HCEC 1CT (cell line): Measurements from ENCODE around the gene MRPS7.

Source experiments
- DNase-seq: peaks from one replicate; pipeline ENCODE4 v3.0.0-alpha.2; 2017

MRPS7 gene

DNA sequence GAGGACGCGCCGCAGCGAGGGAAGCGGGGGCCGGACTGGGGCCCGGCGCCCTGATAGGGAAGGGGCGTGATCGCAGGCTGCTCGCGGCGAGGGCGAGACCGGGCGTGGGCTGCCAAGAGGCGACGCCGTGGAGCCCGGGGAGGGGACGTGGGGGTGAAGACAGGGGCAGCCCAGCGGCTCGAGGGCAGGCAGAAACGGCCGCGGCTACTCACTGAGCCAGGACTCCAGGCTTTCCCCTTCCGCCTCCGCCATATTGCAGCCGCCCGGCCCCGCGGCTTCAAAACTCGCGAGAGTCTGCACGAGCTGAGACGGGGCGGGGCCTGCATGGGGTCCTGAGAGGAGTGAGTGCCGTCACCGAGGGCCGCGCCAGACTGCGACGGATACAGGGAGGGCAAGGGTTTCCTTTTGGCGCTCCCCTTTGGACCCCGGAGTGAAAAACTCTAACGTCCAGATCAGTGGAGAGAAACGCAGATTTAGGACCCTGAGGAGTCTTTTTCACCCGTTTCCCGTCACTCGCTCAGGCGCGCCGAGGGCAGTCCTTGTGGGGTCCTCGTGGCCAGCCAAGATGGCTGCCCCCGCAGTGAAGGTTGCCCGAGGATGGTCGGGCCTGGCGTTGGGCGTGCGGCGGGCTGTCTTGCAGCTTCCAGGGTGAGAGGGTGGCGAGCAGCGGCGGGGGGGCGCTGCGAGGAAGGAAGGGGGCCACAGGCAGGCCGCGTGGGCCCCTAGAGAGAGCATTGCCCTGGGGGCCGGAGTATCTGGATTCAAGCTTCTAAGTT lies at the start of gene MRPS7, which contains the start of gene GGA3:
Gene MRPS7 (plus strand): TSS at position 544 of the 776 bp plus-strand sequence. CDS start 22 bp downstream, at position 566.
Gene GGA3 (minus strand): TSS at position 271 of the 776 bp plus-strand sequence. CDS start 19 bp downstream, at position 252.
- DNase-seq: peak; percentile 90

- DNase-seq: no peak
Observed at GRCh38 chr17:75218131-75218530, 43.5 kb upstream of the MRPS7 start.

DNA sequence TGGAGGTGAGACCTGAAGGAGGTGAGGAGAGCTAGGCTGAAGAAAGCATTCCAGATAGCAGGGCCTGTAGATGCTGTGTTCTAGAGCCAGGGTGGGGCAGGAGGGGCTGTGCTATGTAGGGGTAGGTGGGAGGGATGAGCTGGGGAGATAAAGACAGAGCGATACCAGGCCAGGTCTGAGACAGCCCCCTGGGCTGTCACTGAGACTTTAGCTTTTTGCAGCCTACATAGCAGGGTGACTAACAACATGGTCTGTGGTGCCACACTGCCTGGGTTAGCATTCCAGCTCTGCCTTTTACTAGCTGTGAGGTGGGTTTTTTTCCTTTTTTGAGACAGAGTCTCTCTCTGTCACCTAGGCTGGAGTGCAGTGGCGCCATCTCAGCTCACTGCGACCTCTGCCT lies 41.9 kb upstream of the MRPS7 start:
- DNase-seq: no peak

- no peak for DNase-seq
Observed at GRCh38 chr17:75225016-75225415, 36.7 kb upstream of the MRPS7 start.

DNA sequence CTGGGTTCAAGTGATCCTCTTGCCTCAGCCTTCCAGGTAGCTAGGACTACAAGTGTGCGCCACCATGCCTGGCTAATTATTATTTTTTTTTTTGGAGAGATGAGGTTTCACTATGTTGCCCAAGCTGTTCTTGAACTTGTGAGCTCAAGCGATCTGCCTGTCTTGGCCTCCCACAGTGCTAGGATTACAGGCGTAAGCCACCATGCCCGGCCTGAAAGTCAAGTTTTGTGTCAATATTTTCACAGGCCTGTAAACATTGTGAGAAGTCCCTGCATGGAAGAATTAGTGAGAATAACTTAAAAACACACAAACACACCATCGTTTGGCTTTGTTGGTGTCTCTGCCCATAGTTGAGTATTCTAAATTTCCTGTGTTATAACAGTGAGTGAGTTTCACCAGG lies 34.0 kb upstream of the MRPS7 start:
- DNase-seq: no peak

GRCh38 chr17:75228305-75228704 lies 33.4 kb upstream of the MRPS7 start:
- no peak for DNase-seq

- DNase-seq: no peak
Observed at GRCh38 chr17:75228847-75229246, 32.8 kb upstream of the MRPS7 start.

DNA sequence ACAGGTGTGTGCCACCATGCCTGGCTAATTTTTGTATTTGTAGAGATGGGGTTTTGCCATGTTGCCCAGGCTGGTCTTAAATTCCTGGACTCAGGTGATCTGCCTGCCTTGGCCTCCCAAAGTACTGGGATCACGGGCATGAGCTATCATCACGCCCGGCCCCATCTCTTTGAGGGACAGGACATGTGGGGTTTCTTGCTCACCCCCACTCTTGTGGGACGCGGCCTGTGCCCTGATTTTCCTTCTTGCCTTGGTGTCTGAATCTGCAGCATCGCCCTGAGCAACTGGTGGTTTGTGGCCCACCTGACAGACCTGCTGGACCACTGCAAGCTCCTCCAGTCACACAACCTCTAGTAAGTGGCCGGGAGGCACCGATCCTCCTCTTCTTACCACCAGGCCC lies 30.6 kb upstream of the MRPS7 start:
- DNase-seq: no peak

GRCh38 chr17:75231741-75232464 lies 29.8 kb upstream of the MRPS7 start:
- DNase-seq: no peak

DNA sequence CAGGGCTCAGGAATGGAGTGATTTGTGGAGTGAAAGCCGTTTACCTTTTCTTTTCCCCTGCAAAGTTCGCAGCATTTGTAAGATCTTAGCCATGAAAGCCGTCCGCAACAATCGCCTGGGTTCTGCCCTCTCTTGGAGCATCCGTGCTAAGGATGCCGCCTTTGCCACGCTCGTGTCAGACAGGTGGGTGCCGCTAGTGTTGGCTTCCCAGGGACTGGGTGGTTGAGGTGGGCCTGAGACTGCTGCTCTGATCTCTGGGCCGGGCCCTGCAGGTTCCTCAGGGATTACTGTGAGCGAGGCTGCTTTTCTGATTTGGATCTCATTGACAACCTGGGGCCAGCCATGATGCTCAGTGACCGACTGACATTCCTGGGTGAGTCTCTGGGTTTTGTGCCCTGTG lies 28.9 kb upstream of the MRPS7 start:
- no peak for DNase-seq

DNA sequence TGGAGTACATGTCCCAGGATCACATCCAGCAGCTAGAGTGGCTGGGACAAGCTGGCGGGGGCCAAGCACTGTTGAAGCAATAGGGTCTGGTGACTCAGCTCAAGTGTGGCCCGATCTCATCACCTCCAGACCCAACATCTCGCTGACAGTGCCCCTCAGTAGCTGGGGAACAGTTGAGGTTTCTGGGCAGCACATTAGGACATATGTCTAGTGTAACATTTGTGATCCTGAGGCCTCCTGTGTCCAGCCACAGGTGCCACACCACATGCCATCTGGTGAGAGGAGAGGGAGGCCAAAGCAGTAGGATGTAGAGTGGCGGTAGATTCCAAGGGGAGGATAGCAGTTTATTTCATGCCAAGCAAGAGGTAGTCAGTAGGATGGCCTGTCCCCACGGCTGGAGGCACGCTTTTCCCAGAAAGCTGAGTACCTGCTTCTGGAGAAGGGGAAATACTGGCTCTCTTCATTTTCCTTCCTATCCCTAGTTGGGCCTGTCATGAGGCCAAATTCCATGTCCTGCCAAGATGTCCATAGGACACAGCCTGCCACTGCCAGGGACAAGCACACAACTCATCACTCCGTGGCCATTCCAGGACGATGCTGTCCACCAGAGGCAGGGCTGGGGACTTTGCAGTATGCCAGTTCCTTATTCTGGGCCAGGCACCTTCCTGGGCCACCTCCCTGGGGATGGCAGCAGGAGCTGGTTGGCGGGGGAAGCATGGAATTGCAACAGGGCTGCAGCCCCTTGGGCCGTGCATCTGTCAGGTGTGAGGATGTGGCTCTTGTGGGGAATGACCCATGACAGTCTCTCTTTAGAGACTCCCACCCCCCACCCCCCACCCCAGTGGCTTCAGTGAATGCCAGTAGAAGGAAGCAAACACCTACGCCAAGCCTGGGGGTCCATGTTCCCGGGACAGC lies 24.3 kb upstream of the MRPS7 start:
- DNase-seq: no peak

DNA sequence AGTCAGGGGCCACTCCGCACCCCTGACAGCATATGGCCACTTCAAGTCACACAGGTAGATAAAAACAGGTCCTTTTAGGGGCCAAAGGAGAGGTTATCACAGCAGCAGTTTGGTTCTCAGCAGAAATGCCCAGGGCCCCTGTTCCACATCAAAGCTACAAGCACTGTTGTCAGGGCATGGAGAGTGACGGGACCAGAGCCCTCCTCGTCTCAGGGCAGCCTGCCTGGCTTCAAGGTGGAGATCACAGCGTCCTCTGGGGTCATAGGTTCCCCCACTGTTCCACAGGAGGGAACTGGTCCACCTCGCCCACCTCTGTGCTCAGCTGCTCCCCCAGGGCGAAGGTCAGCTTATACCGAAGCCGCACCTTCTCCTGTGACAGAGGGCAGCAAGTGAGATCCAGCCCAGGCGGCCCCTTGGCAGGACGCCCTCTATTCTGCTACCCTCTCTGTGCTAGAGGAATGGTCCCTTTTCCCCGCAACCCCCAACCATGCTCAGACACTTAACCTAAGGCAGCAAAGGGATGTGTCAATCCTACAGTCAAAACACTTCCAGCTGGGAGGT lies 23.6 kb upstream of the MRPS7 start:
- DNase-seq: no peak

DNA sequence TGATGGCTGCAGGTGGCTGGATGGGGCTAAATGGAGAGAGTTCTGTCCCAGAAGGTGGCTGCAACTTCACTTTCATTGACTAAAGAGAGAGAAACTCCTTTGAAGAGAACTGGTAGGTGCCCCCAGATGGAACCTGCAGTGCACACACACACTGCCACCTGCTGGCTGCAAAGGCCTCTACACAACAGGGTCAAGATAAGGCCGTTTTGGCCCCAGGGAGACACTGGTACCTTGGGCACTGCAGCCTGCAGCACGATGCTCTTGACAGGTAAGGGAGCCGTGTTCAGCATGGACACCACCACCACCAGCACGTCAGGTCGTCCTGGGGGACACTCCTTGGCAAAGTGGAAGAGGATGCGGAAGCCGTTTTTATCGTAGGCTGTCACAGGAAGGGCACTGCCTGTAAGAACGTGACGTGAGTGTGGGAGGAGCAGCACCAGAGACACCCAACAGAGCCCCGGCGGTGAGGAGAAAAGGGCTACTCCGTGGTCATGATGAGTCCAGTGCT lies 22.9 kb upstream of the MRPS7 start:
- DNase-seq: peak; percentile 71

DNA sequence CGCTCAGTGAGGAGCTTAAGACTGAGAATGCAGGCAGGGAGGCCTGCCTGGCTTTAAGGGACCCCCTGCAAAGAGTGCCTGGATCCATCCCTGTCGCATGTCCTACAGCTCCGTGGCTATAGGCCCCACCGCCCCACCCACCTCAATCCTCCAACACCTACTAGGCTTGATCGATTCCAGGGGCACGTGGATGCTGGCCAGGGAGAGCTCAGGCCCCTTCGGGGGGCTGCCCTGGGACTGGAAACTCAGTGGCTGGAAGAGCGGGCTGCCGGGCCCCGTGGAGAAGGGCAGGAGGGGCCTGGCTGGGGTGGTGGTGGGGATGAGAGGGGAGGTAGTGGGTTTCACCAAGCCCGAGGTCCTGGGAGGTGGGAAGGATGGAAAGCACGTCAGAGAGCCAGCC lies 22.5 kb upstream of the MRPS7 start:
- DNase-seq: no peak

DNA sequence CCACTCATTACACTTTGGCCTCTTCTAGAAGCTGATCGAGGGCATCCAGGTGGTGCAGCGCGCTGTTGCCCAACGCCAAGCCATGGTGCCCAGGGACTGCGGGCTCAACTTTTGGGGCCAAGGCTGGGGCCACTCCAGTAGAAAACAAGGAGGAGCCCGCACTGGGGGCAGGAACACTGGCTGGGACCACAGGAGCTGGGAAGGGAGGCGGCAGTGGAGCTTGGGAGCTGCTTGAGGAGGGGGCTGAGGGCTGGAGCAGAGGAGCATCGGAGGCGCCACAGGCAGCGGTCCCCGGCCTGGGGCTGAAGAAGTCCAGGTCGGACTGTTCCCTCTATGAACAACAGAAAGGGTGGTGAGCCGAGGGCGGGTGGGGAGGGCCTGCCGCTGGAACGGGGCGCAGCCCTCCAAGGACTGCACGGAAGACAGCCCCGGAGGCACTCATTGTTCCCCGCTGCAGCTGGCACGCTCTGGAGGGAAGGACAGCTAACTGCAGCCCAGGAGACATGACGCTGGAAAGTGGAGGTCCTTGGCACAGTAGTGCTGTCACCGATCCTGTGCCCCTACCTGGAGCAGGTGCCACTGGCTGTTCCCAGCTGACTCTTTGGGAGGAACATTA lies 21.8 kb upstream of the MRPS7 start:
- DNase-seq: no peak

DNA sequence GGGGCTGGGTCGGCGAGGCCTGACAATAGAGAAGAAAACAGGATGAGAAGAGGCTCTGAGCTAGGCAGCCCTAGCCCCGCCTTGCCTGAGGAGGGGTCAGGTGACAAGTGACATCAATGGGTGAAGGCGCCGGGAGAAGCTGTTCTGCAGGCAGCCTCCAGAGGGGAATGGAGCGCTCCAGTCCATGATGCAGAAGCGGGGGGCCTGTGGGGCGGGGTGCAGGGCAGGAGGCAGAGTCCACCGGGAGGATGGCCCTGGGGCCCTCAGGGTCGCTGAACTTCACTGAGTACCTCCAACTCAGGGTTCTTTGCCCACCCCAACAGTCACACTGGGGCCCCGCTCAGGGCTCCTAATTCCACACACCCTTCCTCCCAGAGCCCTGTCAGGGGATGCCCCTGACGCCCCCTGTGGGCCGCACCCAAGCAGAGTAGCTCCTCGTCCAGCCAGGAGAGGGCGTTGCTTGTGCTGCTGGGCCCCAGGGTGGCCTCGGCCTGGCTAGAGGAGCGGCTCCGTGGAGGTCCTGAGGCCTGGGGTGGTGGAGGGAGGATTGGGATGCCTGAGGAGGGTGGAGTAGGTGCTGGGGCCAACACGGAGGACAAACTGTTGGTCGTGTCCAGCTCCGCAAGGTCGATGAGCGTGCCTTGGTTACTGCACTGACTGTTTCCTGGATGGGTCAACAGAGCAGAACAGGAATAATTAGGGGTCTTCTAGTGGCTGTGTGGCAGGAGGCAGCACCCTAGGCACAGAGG lies 21.1 kb upstream of the MRPS7 start:
- DNase-seq: peak; percentile 37

DNA sequence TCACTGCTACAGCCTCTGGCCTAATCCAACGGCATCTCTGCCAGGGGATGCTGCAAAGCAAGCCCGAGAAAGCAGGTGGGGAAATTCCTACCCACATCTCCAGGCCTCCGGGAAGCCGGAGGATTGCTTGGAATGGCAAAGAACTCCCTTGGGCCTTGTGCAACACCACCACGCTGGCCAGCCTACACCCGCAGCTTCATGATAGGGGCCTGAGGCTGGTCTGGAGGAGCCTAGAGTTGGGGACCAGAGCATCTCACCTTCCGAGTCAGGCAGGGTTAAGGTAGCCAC lies 20.6 kb upstream of the MRPS7 start:
- no peak for DNase-seq

- no peak for DNase-seq
Observed at GRCh38 chr17:75241502-75241901, 20.2 kb upstream of the MRPS7 start.

DNA sequence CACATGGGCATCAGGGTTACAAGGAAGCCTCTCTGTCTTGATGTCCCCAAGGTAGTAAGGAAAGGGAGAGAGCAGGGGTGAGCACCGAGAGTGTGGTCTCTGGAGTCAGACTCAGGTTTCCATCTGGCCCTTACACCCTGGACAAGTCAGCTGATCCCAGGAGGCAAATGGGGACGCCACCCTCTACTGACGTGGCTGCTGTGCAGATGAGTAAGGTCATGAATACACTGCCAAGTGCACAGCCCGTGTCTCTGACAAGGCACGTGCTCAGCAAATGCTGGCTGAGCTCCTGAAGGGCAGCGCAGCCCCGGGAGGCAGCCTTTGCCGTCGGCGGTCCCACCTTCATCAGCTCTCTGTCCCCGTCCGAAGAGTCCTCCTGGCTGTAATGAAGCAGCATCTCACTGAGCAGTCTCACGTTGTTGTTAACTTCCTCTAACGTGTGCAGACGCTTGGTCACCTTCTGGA lies 19.7 kb upstream of the MRPS7 start:
- peak; percentile 46 for DNase-seq

DNA sequence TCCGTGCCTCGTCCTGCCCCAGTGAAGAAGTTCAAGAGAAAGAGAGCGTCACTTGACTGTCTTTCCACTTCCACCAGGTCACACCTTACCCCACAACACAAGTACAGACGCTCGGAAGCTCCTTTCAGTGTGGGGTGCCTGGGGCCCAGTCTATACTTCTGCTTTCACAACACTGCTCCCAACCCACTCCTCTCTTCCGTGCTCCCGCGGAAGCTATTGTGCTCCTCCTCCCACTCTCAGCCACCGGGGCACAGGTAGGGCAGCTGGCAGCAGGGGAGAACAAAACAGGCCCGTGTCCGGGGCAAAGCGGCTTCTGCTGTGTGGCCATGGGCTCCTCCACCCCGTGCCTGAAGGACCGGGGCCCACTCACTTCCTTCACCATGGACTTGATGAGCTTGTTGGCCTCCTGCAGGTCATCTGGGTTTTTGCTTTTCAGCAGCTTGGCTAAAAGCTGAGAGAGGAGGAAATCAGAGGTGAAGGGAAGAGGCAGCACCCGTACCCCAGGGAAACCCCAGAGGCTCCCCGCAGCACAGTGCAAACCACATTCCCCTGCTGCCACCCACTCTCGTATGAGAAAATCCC lies 19.1 kb upstream of the MRPS7 start:
- no peak for DNase-seq
